GM12865 (cell line): ENCODE measurements around the gene RDH8.
A peak's percentile ranks its signal among the peaks of the same experiment; 100 is the strongest.

ENCODE experiments used
- DNase-seq: peaks from one replicate; pipeline ENCODE4 v3.0.0; 2010; ENCODE audit warnings: low read depth
- H3K4me3 ChIP-seq: 2 replicates; pipeline ENCODE4 v1.5.1; 2011; ENCODE audit warnings: mild to moderate bottlenecking, low read depth, low read length, control low read depth
- CTCF ChIP-seq: IDR thresholded peaks from 2 replicates; pipeline ENCODE4 v1.5.1; 2011; ENCODE audit warnings: low read length, control low read depth, low read depth, inconsistent platforms; ENCODE audit not compliant: insufficient read depth; ENCODE audit errors: missing control alignments

The RDH8 gene

GRCh38 chr19:9995084-9995483, 18.2 kb upstream of the RDH8 start:
- H3K4me3 ChIP-seq = no peak overlapping the region
- no peak for TF ChIP-seq CTCF
- DNase-seq = no peak

GRCh38 chr19:9995999-9996398, 17.3 kb upstream of the RDH8 start:
- H3K4me3 ChIP-seq = no peak overlapping the region
- DNase-seq = no peak
- no peak for TF ChIP-seq CTCF

GRCh38 chr19:9996541-9996940, 16.7 kb upstream of the RDH8 start:
- H3K4me3 ChIP-seq = no peak overlapping the region
- no peak for DNase-seq
- TF ChIP-seq CTCF = no peak

GRCh38 chr19:10000171-10000826, 13.0 kb upstream of the RDH8 start:
- no peak overlapping the region for H3K4me3 ChIP-seq
- peak; percentile 84 for TF ChIP-seq CTCF
- DNase-seq = peak; percentile 73

- no peak overlapping the region for H3K4me3 ChIP-seq
- no peak for DNase-seq
Measured at GRCh38 chr19:10001899-10002298, 11.4 kb upstream of the RDH8 start.

GRCh38 chr19:10003271-10003670, 10.0 kb upstream of the RDH8 start:
- no peak for TF ChIP-seq CTCF
- no peak overlapping the region for H3K4me3 ChIP-seq

More at GRCh38 chr19:10001899-10002298, 11.4 kb upstream of the RDH8 start:
- peak; percentile 34 for TF ChIP-seq CTCF

GRCh38 chr19:10004617-10005016, 8.7 kb upstream of the RDH8 start:
- DNase-seq = no peak
- no peak overlapping the region for H3K4me3 ChIP-seq
- no peak for TF ChIP-seq CTCF

More at GRCh38 chr19:10003271-10003670, 10.0 kb upstream of the RDH8 start:
- peak; percentile 36 for DNase-seq
